Gastrocnemius medialis (tissue), 4 donors: ENCODE results near the gene ZNF366. TPM values are rescaled to one million over a fixed set of nuclear protein-coding genes. Genes with fewer than 3 reads are reported as not detected.

ENCODE experiments used
- ATAC-seq, 2 donors: fragments of 150-250 bp; one replicate each; pipeline ENCODE4 v1.9.1; 2016
- DNase-seq, 2 donors: peaks; one replicate each; pipeline ENCODE4 v3.0.0-alpha.2; 2019
- H3K27ac ChIP-seq, 4 donors: fragments of 200-600 bp; sonication (generic); 1 replicate in 1 of 4; 2 replicates in 3 of 4; pipeline ENCODE4 v1.5.1; 2016 to 2018; ENCODE audit warnings: mild to moderate bottlenecking in 2 of 4, moderate library complexity in 1 of 4
- H3K27me3 ChIP-seq, 3 donors: fragments of 200-600 bp; sonication (generic) in 2 of 3; 1 replicate in 1 of 3; 2 replicates in 2 of 3; pipeline versions ENCODE4 v1.5.1 to v1.6.0; 2016 to 2019; ENCODE audit warnings: mild to moderate bottlenecking in 1 of 3, moderate library complexity in 1 of 3
- H3K36me3 ChIP-seq, 2 donors: fragments of 200-600 bp; sonication (generic) in 1 of 2; one replicate each; pipeline ENCODE4 v1.5.1; 2017 to 2018
- H3K4me1 ChIP-seq, 2 donors: fragments of 200-600 bp; sonication (generic) in 1 of 2; one replicate each; pipeline ENCODE4 v1.5.1; 2016 to 2017; ENCODE audit warnings: mild to moderate bottlenecking in 2 of 2
- H3K4me3 ChIP-seq, 4 donors: fragments of 200-600 bp; sonication (generic) in 3 of 4; 1 replicate in 1 of 4; 2 replicates in 3 of 4; pipeline ENCODE4 v1.5.1; 2016 to 2019; ENCODE audit warnings: mild to moderate bottlenecking in 2 of 4
- H3K9me3 ChIP-seq, 3 donors: fragments of 200-600 bp; sonication (generic) in 2 of 3; 1 replicate in 1 of 3; 2 replicates in 2 of 3; pipeline ENCODE4 v1.5.1; 2016 to 2019
- POLR2A ChIP-seq, 2 donors: fragments of 450-650 bp; IDR thresholded peaks; one replicate each; pipeline ENCODE4 v1.6.1; 2017; ENCODE audit warnings: antibody characterized with exemption in 2 of 2, mild to moderate bottlenecking in 2 of 2, moderate library complexity in 2 of 2
- in situ Hi-C, 4 donors: fragments of 200-750 bp; cut with MboI; loops; one replicate each; pipeline versions ENCODE4 v1.15.0 to v1.8.0; 2017; ENCODE audit warnings: low sequenced_read_pairs in 4 of 4
- intact Hi-C: fragments of 100-400 bp; cut with DNase I; formaldehyde crosslinking; loops from one replicate; pipeline ENCODE4 v1.15.1; 2023; ENCODE audit warnings: low total_unique reads
- total RNA-seq, 4 donors: library from RNA; depleted of rRNA; stranded (reverse); fragments of >200 nt; gene quantifications; one replicate each; pipeline versions ENCODE4 v1.1.0 to v1.2.3, GENCODE V29; 2016
- TF ChIP-seq, protein P1 (sequence below), 5 experiments: fragments of 450-650 bp in 3 of 5; fragments of 200-600 bp in 2 of 5; sonication (generic) in 2 of 5; IDR thresholded peaks in 4 of 5; conservative IDR thresholded peaks in 1 of 5; 1 replicate in 4 of 5; 2 replicates in 1 of 5; pipeline ENCODE4 v1.5.1; 2016 to 2019; ENCODE audit warnings: antibody characterized with exemption in 5 of 5, mild to moderate bottlenecking in 3 of 5, moderate library complexity in 3 of 5

The ZNF366 gene
- total RNA-seq, 4 donors from 2014 or later = 2.0 to 5.8 (median 3.0) TPM

DNA sequence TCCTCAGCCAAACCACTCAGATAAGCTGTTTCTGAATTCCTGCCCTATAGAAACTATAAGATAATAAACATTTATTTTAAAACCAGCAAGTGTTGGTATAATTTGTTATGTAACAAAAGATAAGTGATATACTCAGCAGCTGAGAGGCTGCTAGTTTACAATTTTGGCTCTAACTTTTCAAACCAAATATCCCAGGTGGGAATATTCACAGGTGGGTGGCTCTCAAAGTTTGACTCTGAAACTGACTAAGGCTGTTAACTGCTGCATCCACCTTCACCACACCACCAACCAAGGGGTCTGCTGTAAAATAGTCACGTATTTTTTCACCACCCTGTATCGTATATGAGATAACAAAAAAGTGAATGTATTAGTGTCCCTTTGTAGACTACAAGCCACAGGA, 9.7 kb upstream of the ZNF366 start:
- Histone ChIP-seq H3K27me3 (no peaks in the 10 kb centered on the region), H3K27ac (peak overlapping the region in 1 of 4 donors; percentile 49), H3K4me1 (peaks cover 11 to 19% of the 10 kb centered on the region in 2 donors), H3K4me3 (no peak overlapping the region), H3K36me3 (no peaks in the 10 kb centered on the region), H3K9me3 (no peaks in the 10 kb centered on the region)
- in situ Hi-C loops (loop anchor here in 2 of 4 donors (5.0 kb wide), 1 partner anchor 145 kb away; no protein-coding TSS in a partner anchor), intact Hi-C loops (no loop called here)
- ATAC-seq (no peak), DNase-seq (no peak)
- TF ChIP-seq, protein P1, sequence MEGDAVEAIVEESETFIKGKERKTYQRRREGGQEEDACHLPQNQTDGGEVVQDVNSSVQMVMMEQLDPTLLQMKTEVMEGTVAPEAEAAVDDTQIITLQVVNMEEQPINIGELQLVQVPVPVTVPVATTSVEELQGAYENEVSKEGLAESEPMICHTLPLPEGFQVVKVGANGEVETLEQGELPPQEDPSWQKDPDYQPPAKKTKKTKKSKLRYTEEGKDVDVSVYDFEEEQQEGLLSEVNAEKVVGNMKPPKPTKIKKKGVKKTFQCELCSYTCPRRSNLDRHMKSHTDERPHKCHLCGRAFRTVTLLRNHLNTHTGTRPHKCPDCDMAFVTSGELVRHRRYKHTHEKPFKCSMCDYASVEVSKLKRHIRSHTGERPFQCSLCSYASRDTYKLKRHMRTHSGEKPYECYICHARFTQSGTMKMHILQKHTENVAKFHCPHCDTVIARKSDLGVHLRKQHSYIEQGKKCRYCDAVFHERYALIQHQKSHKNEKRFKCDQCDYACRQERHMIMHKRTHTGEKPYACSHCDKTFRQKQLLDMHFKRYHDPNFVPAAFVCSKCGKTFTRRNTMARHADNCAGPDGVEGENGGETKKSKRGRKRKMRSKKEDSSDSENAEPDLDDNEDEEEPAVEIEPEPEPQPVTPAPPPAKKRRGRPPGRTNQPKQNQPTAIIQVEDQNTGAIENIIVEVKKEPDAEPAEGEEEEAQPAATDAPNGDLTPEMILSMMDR (IDR thresholded peaks at IDR 0.05 in 4 of 5, conservative IDR thresholded peaks at IDR 0.05 in 1 of 5) = no peak
- no peak for TF ChIP-seq POLR2A (IDR thresholded peaks at IDR 0.05)

DNA sequence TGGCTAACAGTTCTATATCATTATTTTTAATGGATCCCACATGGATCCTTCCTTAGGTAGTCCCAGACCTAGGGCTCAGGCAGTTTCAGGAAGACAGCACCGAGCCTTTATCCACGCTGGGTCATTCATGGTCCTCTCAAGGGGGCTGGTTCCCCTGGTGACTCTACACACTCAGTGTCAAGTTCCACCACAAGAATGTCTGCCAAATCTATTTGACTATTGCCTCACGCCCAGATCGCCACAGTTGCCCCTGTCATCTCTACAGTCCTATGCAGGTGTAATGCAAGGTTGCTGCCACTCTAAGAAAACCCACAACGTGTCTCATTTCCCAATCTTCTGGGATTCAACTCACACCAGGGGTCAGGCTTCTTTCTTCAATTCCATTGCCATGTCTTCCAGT, 8.0 kb upstream of the ZNF366 start:
- H3K9me3 ChIP-seq = no peaks in the 10 kb centered on the region
- in situ Hi-C loops = loop anchor here in 2 of 4 donors (5.0 kb wide), 1 partner anchor 143 kb away; no protein-coding TSS in a partner anchor
- H3K27ac ChIP-seq = no peak overlapping the region
- no peak for TF ChIP-seq POLR2A (IDR thresholded peaks at IDR 0.05)
- TF ChIP-seq, protein P1 (IDR thresholded peaks at IDR 0.05 in 4 of 5, conservative IDR thresholded peaks at IDR 0.05 in 1 of 5) = no peak
- H3K36me3 ChIP-seq = no peaks in the 10 kb centered on the region
- H3K27me3 ChIP-seq = no peaks in the 10 kb centered on the region
- peak in 1 of 2 donors; percentile 46 for DNase-seq
- intact Hi-C loops = no loop called here
- ATAC-seq = peak in 1 of 2 donors; percentile 73
- H3K4me1 ChIP-seq = peaks cover 21 to 33% of the 10 kb centered on the region in 2 donors
- H3K4me3 ChIP-seq = no peak overlapping the region

DNA sequence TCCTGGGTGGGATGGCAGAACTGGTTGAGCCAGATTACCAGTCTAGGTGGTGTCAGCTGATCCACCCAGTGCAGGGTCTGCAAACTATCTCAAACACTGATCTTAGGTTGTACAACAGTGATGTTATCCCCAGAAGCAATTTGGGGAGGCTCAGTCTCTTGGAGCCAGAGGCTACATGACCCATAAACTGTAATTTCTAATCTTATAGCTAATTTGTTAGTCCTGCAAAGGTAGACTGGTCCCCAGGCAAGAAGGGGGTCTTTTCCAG, 5.3 kb upstream of the ZNF366 start:
- ATAC-seq (no peak), DNase-seq (no peak)
- no peaks in the 10 kb centered on the region for H3K36me3 ChIP-seq
- peaks cover 30 to 49% of the 10 kb centered on the region in 2 donors for H3K4me1 ChIP-seq
- H3K27me3 ChIP-seq = no peaks in the 10 kb centered on the region
- in situ Hi-C loops = no loop called here
- H3K4me3 ChIP-seq = no peak overlapping the region
- TF ChIP-seq, protein P1 (IDR thresholded peaks at IDR 0.05 in 4 of 5, conservative IDR thresholded peaks at IDR 0.05 in 1 of 5) = no peak
- TF ChIP-seq POLR2A (IDR thresholded peaks at IDR 0.05) = no peak
- H3K9me3 ChIP-seq = no peaks in the 10 kb centered on the region
- intact Hi-C loops = no loop called here
- no peak overlapping the region for H3K27ac ChIP-seq

DNA sequence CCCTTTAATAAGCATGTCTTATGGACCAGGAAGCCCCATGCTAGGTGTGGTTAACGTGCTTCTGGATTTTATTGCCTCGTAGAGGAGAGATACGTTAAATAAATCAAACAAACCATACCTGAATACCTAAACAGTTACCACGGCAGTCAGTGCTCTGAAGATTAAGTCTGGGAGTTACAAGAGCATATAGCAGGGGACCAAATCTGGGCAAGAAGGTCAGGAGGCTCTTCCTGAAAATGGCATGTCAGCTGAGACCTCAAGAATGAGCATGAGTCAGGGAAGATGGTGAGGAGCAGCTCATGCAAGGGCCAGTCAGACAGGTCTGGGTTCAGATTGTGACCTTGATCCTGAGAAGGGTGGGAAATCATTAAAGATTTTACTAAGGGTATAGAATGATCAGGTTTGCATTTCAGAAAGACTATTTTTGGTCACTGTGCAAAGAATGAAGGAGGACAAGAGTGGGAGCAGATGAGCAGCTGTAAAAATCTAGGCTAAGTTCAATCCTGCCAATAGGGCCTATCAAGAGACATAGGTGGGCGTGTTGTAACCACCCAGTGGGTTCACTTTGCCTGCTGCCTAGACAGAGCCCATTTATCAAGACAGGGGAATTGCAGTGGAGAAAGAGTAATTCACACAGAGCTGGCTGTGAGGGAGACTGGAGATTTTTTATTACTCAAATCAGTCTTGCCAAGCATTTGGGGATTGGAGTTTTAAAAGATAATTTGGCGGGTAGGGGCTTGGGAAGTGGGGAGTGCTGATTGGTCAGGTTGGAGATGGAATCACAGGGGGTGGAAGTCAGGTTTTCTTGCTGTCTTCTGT, 4.8 kb upstream of the ZNF366 start:
- ATAC-seq (no peak), DNase-seq (no peak)
- Histone ChIP-seq H3K4me1 (peaks cover 34 to 49% of the 10 kb centered on the region in 2 donors), H3K27me3 (no peaks in the 10 kb centered on the region), H3K27ac (peak overlapping the region in 1 of 4 donors; percentile 78), H3K4me3 (no peak overlapping the region), H3K9me3 (no peaks in the 10 kb centered on the region), H3K36me3 (no peaks in the 10 kb centered on the region)
- in situ Hi-C loops (no loop called here), intact Hi-C loops (no loop called here)
- no peak for TF ChIP-seq POLR2A (IDR thresholded peaks at IDR 0.05)
- TF ChIP-seq, protein P1 (IDR thresholded peaks at IDR 0.05 in 4 of 5, conservative IDR thresholded peaks at IDR 0.05 in 1 of 5) = no peak
